ENCODE measurements around the gene MRM2.

MRM2 gene

DNA sequence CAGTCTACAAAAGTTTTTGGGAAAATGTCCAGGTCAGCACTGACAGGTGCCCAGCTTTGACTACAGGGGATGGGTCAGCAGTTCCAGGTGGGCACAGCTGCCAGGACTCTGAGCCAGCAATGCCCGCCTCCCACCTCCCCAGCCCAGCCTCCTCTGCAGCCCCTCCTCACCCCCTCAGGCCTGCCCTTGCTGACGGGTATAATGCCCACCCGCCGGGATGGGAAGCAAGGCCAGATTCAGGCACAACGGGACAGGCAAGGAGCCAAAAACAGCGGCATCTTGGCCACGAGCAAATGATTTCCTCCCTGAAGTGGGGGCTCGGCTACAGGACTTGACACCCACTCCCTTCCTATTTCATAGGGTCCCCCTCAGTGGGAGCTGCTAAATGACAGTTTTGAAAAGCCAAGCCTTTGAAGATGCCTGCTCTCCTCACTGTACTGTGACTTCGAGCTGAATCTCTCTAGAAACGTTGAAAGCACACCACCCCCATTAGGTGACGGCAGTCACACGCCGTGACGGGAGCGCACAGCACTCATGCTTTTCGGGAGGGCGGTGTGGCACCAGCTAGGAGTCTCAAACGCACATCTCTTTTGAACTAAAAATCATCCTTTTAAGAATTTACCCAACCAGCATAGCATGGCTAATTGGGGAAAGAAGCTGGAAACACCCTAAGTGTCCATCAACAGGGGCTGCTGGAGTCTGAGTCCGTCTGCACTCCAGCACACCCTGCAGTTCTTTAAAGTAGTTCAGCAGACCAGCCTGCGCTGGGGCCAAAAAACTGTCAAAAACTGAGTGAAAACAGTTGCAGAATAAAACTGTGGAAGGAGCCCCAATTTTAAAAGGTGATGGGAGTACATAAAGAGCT, 38.9 kb downstream of the MRM2 start:
- TF ChIP-seq, protein P1, sequence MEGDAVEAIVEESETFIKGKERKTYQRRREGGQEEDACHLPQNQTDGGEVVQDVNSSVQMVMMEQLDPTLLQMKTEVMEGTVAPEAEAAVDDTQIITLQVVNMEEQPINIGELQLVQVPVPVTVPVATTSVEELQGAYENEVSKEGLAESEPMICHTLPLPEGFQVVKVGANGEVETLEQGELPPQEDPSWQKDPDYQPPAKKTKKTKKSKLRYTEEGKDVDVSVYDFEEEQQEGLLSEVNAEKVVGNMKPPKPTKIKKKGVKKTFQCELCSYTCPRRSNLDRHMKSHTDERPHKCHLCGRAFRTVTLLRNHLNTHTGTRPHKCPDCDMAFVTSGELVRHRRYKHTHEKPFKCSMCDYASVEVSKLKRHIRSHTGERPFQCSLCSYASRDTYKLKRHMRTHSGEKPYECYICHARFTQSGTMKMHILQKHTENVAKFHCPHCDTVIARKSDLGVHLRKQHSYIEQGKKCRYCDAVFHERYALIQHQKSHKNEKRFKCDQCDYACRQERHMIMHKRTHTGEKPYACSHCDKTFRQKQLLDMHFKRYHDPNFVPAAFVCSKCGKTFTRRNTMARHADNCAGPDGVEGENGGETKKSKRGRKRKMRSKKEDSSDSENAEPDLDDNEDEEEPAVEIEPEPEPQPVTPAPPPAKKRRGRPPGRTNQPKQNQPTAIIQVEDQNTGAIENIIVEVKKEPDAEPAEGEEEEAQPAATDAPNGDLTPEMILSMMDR (IDR thresholded peaks at IDR 0.05; ENCODE audit: control extremely low read depth, extremely low read depth, low read depth, missing control alignments): no peak
- POLR2A ChIA-PET: no interaction called here
- no peak for DNase-seq (ENCODE audit: extremely low spot score)
- CTCF ChIA-PET: interaction anchor here (1.0 to 2.4 kb wide), 6 partner anchors 8 to 145 kb away, joined by 4 to 5 read pairs (median 4); no protein-coding TSS in a partner anchor

DNA sequence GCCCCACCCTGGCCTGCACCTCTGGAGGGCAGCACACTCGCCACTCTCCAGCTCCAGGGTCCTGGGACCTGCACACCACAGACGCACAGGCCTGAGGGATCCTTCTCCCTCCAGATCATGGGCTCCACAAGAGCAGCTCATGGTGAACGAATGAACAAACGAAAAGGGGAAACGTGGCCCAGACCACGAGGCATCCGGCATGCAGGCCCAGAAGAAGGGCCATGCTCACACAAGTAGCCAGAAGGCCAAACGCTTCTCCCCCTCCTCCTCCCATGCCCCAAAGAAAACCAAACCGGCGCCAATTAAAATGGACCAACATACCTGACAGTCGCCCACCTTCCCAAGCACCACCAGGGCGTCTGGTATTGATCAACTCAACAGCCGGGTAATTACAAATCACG, 39.6 kb downstream of the MRM2 start:
- ChIA-PET POLR2A (no interaction called here), CTCF (interaction anchor here (1.0 to 2.4 kb wide), 4 partner anchors 11 to 59 kb away, joined by 3 to 5 read pairs (median 4); no protein-coding TSS in a partner anchor)
- DNase-seq (ENCODE audit: extremely low spot score): no peak
- TF ChIP-seq, protein P1 (IDR thresholded peaks at IDR 0.05; ENCODE audit: control extremely low read depth, extremely low read depth, low read depth, missing control alignments): no peak

DNA sequence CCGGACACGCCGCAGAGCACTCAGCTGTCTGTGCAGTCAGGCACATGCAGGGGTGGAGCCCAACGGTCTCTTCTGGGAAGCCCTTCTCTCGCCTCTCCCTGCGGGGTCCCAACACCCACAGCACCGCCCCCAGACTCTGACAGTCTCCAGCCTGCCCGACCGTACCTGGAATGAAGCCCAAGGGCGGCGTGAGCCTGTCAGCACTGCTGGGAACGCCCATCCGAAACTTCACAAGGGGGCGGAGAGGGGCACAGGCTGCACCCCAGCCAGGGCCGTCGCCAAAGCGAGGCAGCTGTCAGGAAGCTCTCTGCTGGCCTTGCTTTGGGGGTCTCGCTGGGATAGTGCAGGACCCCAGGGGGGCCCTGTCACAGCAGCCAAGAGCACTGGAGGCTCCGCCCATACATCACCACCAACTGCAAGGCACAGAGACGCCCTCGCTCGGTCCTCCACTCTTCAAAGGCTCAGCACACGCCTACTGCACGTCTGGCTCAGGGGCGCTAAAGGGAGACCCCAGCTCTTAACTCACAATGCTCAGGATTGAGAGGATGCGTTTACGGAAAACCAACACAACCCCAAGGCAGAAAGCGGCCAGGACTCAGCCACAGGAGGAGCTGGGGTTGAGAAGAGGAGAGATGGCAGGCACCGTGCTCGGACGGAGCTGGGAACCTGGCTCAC, 40.2 kb downstream of the MRM2 start:
- no peak for DNase-seq (ENCODE audit: extremely low spot score)
- POLR2A ChIA-PET: no interaction called here
- CTCF ChIA-PET: interaction anchor here (1.0 to 2.4 kb wide), 5 partner anchors 8 to 60 kb away, joined by 3 to 10 read pairs (median 5); no protein-coding TSS in a partner anchor
- TF ChIP-seq, protein P1 (IDR thresholded peaks at IDR 0.05; ENCODE audit: control extremely low read depth, extremely low read depth, low read depth, missing control alignments): no peak

DNA sequence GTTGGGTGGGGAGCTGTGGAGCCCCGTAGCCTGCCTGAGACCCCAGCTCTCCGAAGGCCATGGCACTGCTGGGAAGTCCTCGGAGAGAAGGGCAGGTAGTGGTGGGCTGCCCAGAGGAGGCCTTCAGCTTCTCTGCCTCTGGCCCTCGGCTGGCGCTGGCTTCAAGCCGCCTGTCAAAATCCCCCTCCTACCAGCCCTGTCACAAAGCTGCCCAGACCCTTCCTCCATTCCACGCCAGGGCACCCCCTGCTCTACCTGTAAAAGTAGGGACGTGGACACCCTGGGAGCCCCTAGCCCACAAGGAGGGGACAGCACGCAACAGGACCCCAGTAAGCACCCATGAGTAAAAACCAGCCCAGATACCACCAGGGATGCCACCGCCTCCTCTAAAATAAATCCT, 40.9 kb downstream of the MRM2 start:
- CTCF ChIA-PET: interaction anchor here (1.8 to 2.4 kb wide), 3 partner anchors 8 to 15 kb away, joined by 5 to 10 read pairs (median 5); no protein-coding TSS in a partner anchor
- POLR2A ChIA-PET: interaction anchor here (0.6 kb wide), 1 partner anchor 1235 kb away, joined by 3 read pairs; no protein-coding TSS in a partner anchor

DNA sequence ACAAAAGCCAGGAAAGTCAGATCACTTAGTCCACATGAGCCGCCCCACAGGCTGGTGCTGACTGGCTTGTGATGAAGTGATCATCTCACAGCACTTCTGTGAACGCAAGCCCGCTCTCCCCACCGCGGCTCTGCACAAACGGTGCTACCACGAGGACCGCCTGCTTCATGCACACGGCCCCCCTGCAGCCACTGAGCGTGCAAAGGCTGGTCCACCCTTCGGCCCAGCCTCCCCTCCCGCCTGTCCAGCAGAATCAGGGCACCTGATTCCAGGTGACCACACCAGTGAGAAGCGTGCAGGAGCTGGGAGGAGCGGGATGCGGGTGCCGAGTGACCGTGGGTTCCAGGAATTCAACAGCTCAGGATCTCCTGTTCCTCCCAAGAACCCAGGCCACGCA, 41.4 kb downstream of the MRM2 start:
- POLR2A ChIA-PET: interaction anchor here (0.6 kb wide), 1 partner anchor 1234 kb away, joined by 3 read pairs; no protein-coding TSS in a partner anchor
- CTCF ChIA-PET: interaction anchor here (1.8 to 2.4 kb wide), 3 partner anchors 9 to 14 kb away, joined by 5 to 10 read pairs (median 5); no protein-coding TSS in a partner anchor
- DNase-seq (ENCODE audit: extremely low spot score): no peak
- TF ChIP-seq, protein P1 (IDR thresholded peaks at IDR 0.05; ENCODE audit: control extremely low read depth, extremely low read depth, low read depth, missing control alignments): no peak

More for the DNA sequence above, 40.9 kb downstream of the MRM2 start:
- no peak for DNase-seq (ENCODE audit: extremely low spot score)
- TF ChIP-seq, protein P1 (IDR thresholded peaks at IDR 0.05; ENCODE audit: control extremely low read depth, extremely low read depth, low read depth, missing control alignments): no peak

DNA sequence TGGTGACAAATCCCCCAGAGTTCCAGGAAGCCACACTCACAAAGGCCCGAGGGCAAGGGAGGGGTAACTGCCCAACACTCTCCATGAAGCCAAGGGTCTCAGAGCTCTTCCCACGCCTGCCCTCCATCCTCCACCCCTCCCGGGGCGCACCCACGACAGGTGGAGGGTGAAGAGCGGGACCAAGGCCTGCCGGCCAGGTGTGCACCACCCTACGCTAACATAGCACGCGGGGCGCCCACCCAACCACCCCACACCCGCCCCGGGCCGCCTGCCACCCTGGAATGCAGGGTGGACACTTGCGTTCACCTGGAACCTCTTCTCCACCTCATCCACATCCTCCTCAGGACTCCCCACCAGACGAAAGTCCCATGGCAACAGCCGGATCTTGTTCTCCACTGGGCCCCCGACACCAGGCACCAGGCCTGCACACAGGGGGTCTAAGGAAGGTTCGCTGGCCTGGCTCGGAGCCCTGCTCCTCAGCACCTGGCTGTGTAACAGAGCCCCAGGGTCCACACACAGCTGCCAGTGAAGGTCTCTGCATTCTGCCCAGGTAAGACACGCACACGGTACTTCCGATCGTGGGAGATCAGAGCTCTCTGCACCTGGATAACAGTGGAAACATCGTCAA, 41.9 kb downstream of the MRM2 start:
- no peak for DNase-seq (ENCODE audit: extremely low spot score)
- ChIA-PET CTCF (interaction anchor here (1.2 to 1.8 kb wide), 2 partner anchors 9 to 148 kb away, joined by 4 to 10 read pairs; no protein-coding TSS in a partner anchor), POLR2A (no interaction called here)
- TF ChIP-seq, protein P1 (IDR thresholded peaks at IDR 0.05; ENCODE audit: control extremely low read depth, extremely low read depth, low read depth, missing control alignments): no peak

Measured in GM10248 (cell line).